ENCODE measurements around the gene NPAT. TPM values are rescaled to one million over a fixed set of nuclear protein-coding genes. Genes with fewer than 3 reads are reported as not detected.
A peak's percentile ranks its signal among the peaks of the same experiment; 100 is the strongest.

NPAT gene
- total RNA-seq, 1 experiment from 2014 or later = 14.9 TPM

GRCh38 chr11:108224911-108225786 lies 2.7 kb upstream of the NPAT start:
- Histone ChIP-seq H3K9me2 (ENCODE audit: insufficient read depth) (no peaks in the 10 kb centered on the region), H3K9ac (ENCODE audit: low read length) (no peak overlapping the region), H3K36me3 (ENCODE audit: control insufficient read depth in 1 of 2, insufficient read depth in 2 of 2, low read length in 2 of 2) (peaks cover 10 to 15% of the 10 kb centered on the region in 2 experiments; a peak in 3 of 4 replicates), H3K79me2 (ENCODE audit: insufficient read depth, low read length) (peaks cover 60% of the 10 kb centered on the region), H3K4me3 (replicated peaks in 1 of 2; ENCODE audit: low read depth in 1 of 2, low read length in 2 of 2) (no peak overlapping the region), H2AFZ (ENCODE audit: low read depth, low read length, poor library complexity, severe bottlenecking) (no peak overlapping the region), H4K20me1 (ENCODE audit: insufficient read depth) (no peaks in the 10 kb centered on the region; the same call in 1 of the 2 replicates), H3K27ac (ENCODE audit: low read depth, low read length) (no peak overlapping the region), H3K27me3 (ENCODE audit: insufficient read depth, low read length) (no peaks in the 10 kb centered on the region), H3K9me3 (ENCODE audit: control insufficient read depth in 1 of 2, insufficient read depth in 1 of 2, low read depth in 1 of 2, low read length in 2 of 2) (no peaks in the 10 kb centered on the region), H3K4me1 (ENCODE audit: control insufficient read depth in 1 of 2, insufficient read depth in 2 of 2, low read length in 2 of 2) (peaks cover 6 to 22% of the 10 kb centered on the region in 2 experiments; a peak in 3 of 4 replicates), H3K4me2 (ENCODE audit: low read length) (peak overlapping the region; percentile 79; the same call in 1 of the 2 replicates)
- no TSS peak for BruUV-seq (replicated peaks)
- intact Hi-C loops (cut with micrococcal nuclease) = no loop called here
- DNase-seq (ENCODE audit: low read depth, low spot score) (no peak), ATAC-seq (no peak)
- ChIA-PET POLR2A (no interaction called here), RAD21 (ENCODE audit: low non-redundant PET in 1 of 2, low total read pairs in 2 of 2, uncharacterized antibody in 2 of 2, unreplicated experiment in 2 of 2) (no interaction called here), CTCF (no interaction called here)
- TF ChIP-seq RAD21 (IDR thresholded peaks at IDR 0.05; ENCODE audit: low read depth) = no peak
- TF ChIP-seq SP1 (IDR thresholded peaks at IDR 0.05; ENCODE audit: low read depth) = no peak
- TF ChIP-seq, protein P1, sequence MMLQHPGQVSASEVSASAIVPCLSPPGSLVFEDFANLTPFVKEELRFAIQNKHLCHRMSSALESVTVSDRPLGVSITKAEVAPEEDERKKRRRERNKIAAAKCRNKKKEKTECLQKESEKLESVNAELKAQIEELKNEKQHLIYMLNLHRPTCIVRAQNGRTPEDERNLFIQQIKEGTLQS (IDR thresholded peaks at IDR 0.05) = no peak
- no peak for TF ChIP-seq JUND (IDR thresholded peaks at IDR 0.05)
- TF ChIP-seq, protein P2, sequence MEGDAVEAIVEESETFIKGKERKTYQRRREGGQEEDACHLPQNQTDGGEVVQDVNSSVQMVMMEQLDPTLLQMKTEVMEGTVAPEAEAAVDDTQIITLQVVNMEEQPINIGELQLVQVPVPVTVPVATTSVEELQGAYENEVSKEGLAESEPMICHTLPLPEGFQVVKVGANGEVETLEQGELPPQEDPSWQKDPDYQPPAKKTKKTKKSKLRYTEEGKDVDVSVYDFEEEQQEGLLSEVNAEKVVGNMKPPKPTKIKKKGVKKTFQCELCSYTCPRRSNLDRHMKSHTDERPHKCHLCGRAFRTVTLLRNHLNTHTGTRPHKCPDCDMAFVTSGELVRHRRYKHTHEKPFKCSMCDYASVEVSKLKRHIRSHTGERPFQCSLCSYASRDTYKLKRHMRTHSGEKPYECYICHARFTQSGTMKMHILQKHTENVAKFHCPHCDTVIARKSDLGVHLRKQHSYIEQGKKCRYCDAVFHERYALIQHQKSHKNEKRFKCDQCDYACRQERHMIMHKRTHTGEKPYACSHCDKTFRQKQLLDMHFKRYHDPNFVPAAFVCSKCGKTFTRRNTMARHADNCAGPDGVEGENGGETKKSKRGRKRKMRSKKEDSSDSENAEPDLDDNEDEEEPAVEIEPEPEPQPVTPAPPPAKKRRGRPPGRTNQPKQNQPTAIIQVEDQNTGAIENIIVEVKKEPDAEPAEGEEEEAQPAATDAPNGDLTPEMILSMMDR (IDR thresholded peaks at IDR 0.05 in 2 of 3, conservative IDR thresholded peaks at IDR 0.05 in 1 of 3; ENCODE audit: borderline replicate concordance in 1 of 3, insufficient read depth in 1 of 3, low read depth in 2 of 3, low read length in 2 of 3) = no peak
- no peak for TF ChIP-seq FOSL1 (IDR thresholded peaks at IDR 0.05; ENCODE audit: low read depth)
- TF ChIP-seq SIN3A (IDR thresholded peaks at IDR 0.05; ENCODE audit: low read depth) = no peak
- TF ChIP-seq SRF (IDR thresholded peaks at IDR 0.05; ENCODE audit: low read depth) = no peak
- no peak for TF ChIP-seq YY1 (IDR thresholded peaks at IDR 0.05; ENCODE audit: extremely low read depth, insufficient replicate concordance, low read depth, low read length)
- no peak for TF ChIP-seq ZFX (IDR thresholded peaks at IDR 0.05)
- TF ChIP-seq EGR1 (IDR thresholded peaks at IDR 0.05; ENCODE audit: low read depth) = no peak
- TF ChIP-seq, protein P3, sequence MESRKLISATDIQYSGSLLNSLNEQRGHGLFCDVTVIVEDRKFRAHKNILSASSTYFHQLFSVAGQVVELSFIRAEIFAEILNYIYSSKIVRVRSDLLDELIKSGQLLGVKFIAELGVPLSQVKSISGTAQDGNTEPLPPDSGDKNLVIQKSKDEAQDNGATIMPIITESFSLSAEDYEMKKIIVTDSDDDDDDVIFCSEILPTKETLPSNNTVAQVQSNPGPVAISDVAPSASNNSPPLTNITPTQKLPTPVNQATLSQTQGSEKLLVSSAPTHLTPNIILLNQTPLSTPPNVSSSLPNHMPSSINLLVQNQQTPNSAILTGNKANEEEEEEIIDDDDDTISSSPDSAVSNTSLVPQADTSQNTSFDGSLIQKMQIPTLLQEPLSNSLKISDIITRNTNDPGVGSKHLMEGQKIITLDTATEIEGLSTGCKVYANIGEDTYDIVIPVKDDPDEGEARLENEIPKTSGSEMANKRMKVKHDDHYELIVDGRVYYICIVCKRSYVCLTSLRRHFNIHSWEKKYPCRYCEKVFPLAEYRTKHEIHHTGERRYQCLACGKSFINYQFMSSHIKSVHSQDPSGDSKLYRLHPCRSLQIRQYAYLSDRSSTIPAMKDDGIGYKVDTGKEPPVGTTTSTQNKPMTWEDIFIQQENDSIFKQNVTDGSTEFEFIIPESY (IDR thresholded peaks at IDR 0.05; ENCODE audit: extremely low read depth, insufficient replicate concordance, low read length) = no peak
- no peak for TF ChIP-seq EZH2phosphoT487 (IDR thresholded peaks at IDR 0.05; ENCODE audit: borderline replicate concordance)
- TF ChIP-seq EZH2 (IDR thresholded peaks at IDR 0.05) = no peak
- TF ChIP-seq CEBPB (IDR thresholded peaks at IDR 0.05; ENCODE audit: low read depth) = no peak
- no peak for TF ChIP-seq POLR2AphosphoS5 (IDR thresholded peaks at IDR 0.05; ENCODE audit: low read depth, low read length)
- TF ChIP-seq, protein P4, sequence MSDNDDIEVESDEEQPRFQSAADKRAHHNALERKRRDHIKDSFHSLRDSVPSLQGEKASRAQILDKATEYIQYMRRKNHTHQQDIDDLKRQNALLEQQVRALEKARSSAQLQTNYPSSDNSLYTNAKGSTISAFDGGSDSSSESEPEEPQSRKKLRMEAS (IDR thresholded peaks at IDR 0.05) = no peak
- no peak for TF ChIP-seq ZNF274 (IDR thresholded peaks at IDR 0.05; ENCODE audit: low read depth, low read length)
- TF ChIP-seq REST (IDR thresholded peaks at IDR 0.05; ENCODE audit: low read depth) = no peak
